ENCODE measurements around the gene ZNF333.

DNA sequence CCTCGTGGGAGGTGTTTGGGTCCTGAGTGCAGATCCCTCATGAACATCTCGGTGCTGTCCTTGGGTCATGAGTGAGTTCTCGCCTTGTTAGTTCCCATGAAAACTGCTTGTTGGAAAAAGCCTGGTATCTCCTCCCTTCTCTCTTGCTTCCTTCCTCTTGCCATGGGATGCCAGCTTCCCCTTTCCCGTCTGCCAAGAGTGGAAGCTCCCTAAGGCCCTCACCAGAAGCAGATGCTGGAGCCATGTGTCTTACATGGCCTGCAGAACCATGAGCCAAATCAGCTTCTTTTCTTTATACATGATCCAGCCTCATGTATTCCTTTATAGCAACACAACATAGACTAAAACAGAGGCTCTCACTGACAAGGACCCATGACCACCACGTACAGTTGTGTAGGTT, 80.3 kb downstream of the ZNF333 start:
- TF ChIP-seq, protein P1, sequence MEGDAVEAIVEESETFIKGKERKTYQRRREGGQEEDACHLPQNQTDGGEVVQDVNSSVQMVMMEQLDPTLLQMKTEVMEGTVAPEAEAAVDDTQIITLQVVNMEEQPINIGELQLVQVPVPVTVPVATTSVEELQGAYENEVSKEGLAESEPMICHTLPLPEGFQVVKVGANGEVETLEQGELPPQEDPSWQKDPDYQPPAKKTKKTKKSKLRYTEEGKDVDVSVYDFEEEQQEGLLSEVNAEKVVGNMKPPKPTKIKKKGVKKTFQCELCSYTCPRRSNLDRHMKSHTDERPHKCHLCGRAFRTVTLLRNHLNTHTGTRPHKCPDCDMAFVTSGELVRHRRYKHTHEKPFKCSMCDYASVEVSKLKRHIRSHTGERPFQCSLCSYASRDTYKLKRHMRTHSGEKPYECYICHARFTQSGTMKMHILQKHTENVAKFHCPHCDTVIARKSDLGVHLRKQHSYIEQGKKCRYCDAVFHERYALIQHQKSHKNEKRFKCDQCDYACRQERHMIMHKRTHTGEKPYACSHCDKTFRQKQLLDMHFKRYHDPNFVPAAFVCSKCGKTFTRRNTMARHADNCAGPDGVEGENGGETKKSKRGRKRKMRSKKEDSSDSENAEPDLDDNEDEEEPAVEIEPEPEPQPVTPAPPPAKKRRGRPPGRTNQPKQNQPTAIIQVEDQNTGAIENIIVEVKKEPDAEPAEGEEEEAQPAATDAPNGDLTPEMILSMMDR (IDR thresholded peaks at IDR 0.05) = no peak
- TF ChIP-seq POLR2A (IDR thresholded peaks at IDR 0.05) = no peak

All from uterus (tissue), 2 donors.